SK-N-SH (cell line): ENCODE results near the gene TRIM65.
"Not testable (repeated sequence)": the region's sequence is repeated elsewhere in the genome, so short reads cannot be mapped to it uniquely, and the experiment has no call there.

Source experiments
- CTCF ChIP-seq: fragments of 200-600 bp; sonication (generic); IDR thresholded peaks from 2 replicates; pipeline ENCODE4 v1.6.1; 2017; ENCODE audit warnings: antibody characterized with exemption, mild to moderate bottlenecking, moderate library complexity
- EZH2phosphoT487 ChIP-seq: fragments of 200-600 bp; sonication (generic); IDR thresholded peaks from 2 replicates; pipeline ENCODE4 v1.6.1; 2017; ENCODE audit warnings: low read depth, mixed run types, mild to moderate bottlenecking, antibody characterized with exemption, moderate library complexity, borderline replicate concordance
- IRF3 ChIP-seq: fragments of 150-350 bp; IDR thresholded peaks from 2 replicates; pipeline ENCODE4 v1.6.1; 2016; ENCODE audit warnings: mild to moderate bottlenecking, low read depth, low read length
- MXI1 ChIP-seq: IDR thresholded peaks from 2 replicates; pipeline ENCODE4 v1.6.1; 2012; ENCODE audit warnings: mild to moderate bottlenecking, low read depth, low read length, improper control_type of control experiment
- POLR2AphosphoS5 ChIP-seq: IDR thresholded peaks from 2 replicates; pipeline ENCODE4 v1.6.1; 2012; ENCODE audit warnings: low read depth, low read length
- REST ChIP-seq: IDR thresholded peaks from 2 replicates; pipeline ENCODE4 v1.6.1; 2012; ENCODE audit warnings: mild to moderate bottlenecking, low read depth, low read length, moderate library complexity
- SIN3A ChIP-seq: IDR thresholded peaks from 2 replicates; pipeline ENCODE4 v1.6.1; 2012; ENCODE audit warnings: low read depth, mild to moderate bottlenecking, low read length, moderate library complexity, borderline replicate concordance
- TAF1 ChIP-seq: IDR thresholded peaks from 2 replicates; pipeline ENCODE4 v1.6.1; 2012; ENCODE audit warnings: low read depth, mild to moderate bottlenecking, low read length, moderate library complexity, borderline replicate concordance
- TF ChIP-seq, protein P1 (sequence below): fragments of 150-350 bp; IDR thresholded peaks from 2 replicates; pipeline ENCODE4 v1.6.1; 2017; ENCODE audit warnings: antibody characterized with exemption, low read length, low read depth, borderline replicate concordance
- TF ChIP-seq, protein P2 (sequence below): IDR thresholded peaks from 2 replicates; pipeline ENCODE4; 2012

DNA sequence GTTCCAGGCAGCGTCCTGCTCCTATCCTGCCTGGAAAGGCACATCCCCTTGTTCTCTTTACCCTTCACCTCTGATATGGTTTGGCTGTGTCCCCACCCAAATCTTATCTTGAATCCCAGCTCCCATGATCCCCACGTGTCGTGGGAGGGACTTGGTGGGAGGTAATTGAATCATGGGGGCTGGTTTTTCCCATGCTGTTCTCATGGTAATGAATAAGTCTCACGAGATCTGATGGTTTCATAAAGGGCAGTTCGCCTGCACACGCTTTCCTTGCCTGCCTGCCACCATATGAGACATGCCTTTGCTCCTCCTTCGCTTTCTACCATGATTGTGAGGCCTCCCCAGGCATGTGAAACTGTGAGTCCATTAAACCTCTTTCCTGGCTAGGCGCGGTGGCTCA is 10.9 kb downstream of the TRIM65 start:
- TF ChIP-seq, protein P1, sequence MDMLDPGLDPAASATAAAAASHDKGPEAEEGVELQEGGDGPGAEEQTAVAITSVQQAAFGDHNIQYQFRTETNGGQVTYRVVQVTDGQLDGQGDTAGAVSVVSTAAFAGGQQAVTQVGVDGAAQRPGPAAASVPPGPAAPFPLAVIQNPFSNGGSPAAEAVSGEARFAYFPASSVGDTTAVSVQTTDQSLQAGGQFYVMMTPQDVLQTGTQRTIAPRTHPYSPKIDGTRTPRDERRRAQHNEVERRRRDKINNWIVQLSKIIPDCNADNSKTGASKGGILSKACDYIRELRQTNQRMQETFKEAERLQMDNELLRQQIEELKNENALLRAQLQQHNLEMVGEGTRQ: not testable (repeated sequence)
- TF ChIP-seq CTCF, REST, POLR2AphosphoS5, EZH2phosphoT487, MXI1, TAF1, IRF3, SIN3A: not testable (repeated sequence)
- TF ChIP-seq, protein P2, sequence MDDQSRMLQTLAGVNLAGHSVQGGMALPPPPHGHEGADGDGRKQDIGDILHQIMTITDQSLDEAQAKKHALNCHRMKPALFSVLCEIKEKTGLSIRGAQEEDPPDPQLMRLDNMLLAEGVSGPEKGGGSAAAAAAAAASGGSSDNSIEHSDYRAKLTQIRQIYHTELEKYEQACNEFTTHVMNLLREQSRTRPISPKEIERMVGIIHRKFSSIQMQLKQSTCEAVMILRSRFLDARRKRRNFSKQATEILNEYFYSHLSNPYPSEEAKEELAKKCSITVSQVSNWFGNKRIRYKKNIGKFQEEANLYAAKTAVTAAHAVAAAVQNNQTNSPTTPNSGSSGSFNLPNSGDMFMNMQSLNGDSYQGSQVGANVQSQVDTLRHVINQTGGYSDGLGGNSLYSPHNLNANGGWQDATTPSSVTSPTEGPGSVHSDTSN: not testable (repeated sequence)
